Activated CD4-positive, CD25-positive, alpha-beta regulatory T cell treated with anti-CD3 and anti-CD28 coated beads, Interleukin-2, amount 50 U/mL, for 72 hours (primary cell): Measurements from ENCODE around the gene TMED10.
A peak's percentile ranks its signal among the peaks of the same experiment; 100 is the strongest.

Experiments used
- DNase-seq: peaks from one replicate; pipeline ENCODE4 v3.0.0; 2021

TMED10 gene

GRCh38 chr14:75176142-75176820 is at the start of gene TMED10:
TSS of gene TMED10 (minus strand) at chr14:75176612. CDS start at chr14:75176579, 33 bp downstream.
- peak; percentile 91 for DNase-seq

GRCh38 chr14:75224561-75224960 is 48.1 kb upstream of the TMED10 start:
- DNase-seq = no peak

GRCh38 chr14:75223664-75224154 is 47.3 kb upstream of the TMED10 start:
- no peak for DNase-seq

- no peak for DNase-seq
Observed at GRCh38 chr14:75222208-75222701, 45.8 kb upstream of the TMED10 start.

GRCh38 chr14:75221797-75222196 is 45.4 kb upstream of the TMED10 start:
- DNase-seq = no peak

- no peak for DNase-seq
Observed at GRCh38 chr14:75220156-75220555, 43.7 kb upstream of the TMED10 start.

- no peak for DNase-seq
Observed at GRCh38 chr14:75217508-75218206, 41.2 kb upstream of the TMED10 start.

GRCh38 chr14:75216427-75217006 is 40.1 kb upstream of the TMED10 start:
- no peak for DNase-seq

- no peak for DNase-seq
Observed at GRCh38 chr14:75215520-75215919, 39.1 kb upstream of the TMED10 start.

- DNase-seq = no peak
Observed at GRCh38 chr14:75214558-75214957, 38.1 kb upstream of the TMED10 start.

GRCh38 chr14:75213172-75213571 is 36.8 kb upstream of the TMED10 start:
- no peak for DNase-seq

- no peak for DNase-seq
Observed at GRCh38 chr14:75208843-75209242, 32.4 kb upstream of the TMED10 start.

- no peak for DNase-seq
Observed at GRCh38 chr14:75206190-75206589, 29.8 kb upstream of the TMED10 start.

GRCh38 chr14:75205591-75205990 is 29.2 kb upstream of the TMED10 start:
- DNase-seq = no peak

- DNase-seq = no peak
Observed at GRCh38 chr14:75204116-75204515, 27.7 kb upstream of the TMED10 start.

GRCh38 chr14:75202657-75203056 is 26.2 kb upstream of the TMED10 start:
- DNase-seq = no peak

- no peak for DNase-seq
Observed at GRCh38 chr14:75201087-75201486, 24.7 kb upstream of the TMED10 start.

- no peak for DNase-seq
Observed at GRCh38 chr14:75200451-75200850, 24.0 kb upstream of the TMED10 start.

- no peak for DNase-seq
Observed at GRCh38 chr14:75198291-75198933, 22.0 kb upstream of the TMED10 start.

- DNase-seq = no peak
Observed at GRCh38 chr14:75197338-75197737, 20.9 kb upstream of the TMED10 start.

GRCh38 chr14:75196468-75196867 is 20.1 kb upstream of the TMED10 start:
- no peak for DNase-seq

GRCh38 chr14:75196064-75196463 is 19.7 kb upstream of the TMED10 start:
- no peak for DNase-seq

- no peak for DNase-seq
Observed at GRCh38 chr14:75191100-75191499, 14.7 kb upstream of the TMED10 start.
